Body of pancreas (tissue), 4 donors: ENCODE measurements around the gene WBP2NL. TPM values are rescaled to one million over a fixed set of nuclear protein-coding genes. Genes with fewer than 3 reads are reported as not detected.

Experiments used
- ATAC-seq: fragments of 150-250 bp; one replicate; pipeline ENCODE4 v1.9.1; 2016
- DNase-seq, 4 donors: peaks; one replicate each; pipeline ENCODE4 v3.0.0-alpha.2; 2019
- H3K27ac ChIP-seq, 4 donors: fragments of 200-600 bp; sonication (generic); 1 replicate in 3 of 4; 2 replicates in 1 of 4; pipeline versions ENCODE4 v1.5.1 to v1.6.1; 2016 to 2019; ENCODE audit warnings: mild to moderate bottlenecking in 1 of 4, mixed read lengths in 1 of 4, moderate library complexity in 1 of 4
- H3K27me3 ChIP-seq, 2 donors: fragments of 200-600 bp; sonication (generic); one replicate each; pipeline ENCODE4 v1.6.0; 2016; ENCODE audit warnings: mild to moderate bottlenecking in 1 of 2
- H3K36me3 ChIP-seq, 2 donors: fragments of 200-600 bp; sonication (generic); replicated peaks in 1 of 2; 2 replicates each; pipeline ENCODE4 v1.5.1; 2016; ENCODE audit warnings: low read depth in 2 of 2; ENCODE audit not compliant: insufficient read depth in 1 of 2
- H3K4me1 ChIP-seq: fragments of 200-600 bp; sonication (generic); one replicate; pipeline ENCODE4 v1.6.0; 2016
- H3K4me3 ChIP-seq, 2 donors: fragments of 200-600 bp; sonication (generic); 1 replicate in 1 of 2; 2 replicates in 1 of 2; pipeline ENCODE4 v1.5.1; 2016 to 2019
- H3K9me3 ChIP-seq, 3 donors: fragments of 200-600 bp; sonication (generic); 1 replicate in 2 of 3; 2 replicates in 1 of 3; pipeline ENCODE4 v1.5.1; 2016
- CTCF ChIP-seq, 7 experiments: fragments of 450-650 bp in 4 of 7; fragments of 200-600 bp in 3 of 7; sonication (generic) in 3 of 7; IDR thresholded peaks; one replicate each; pipeline ENCODE4 v1.5.1; 2016 to 2019; ENCODE audit warnings: antibody characterized with exemption in 7 of 7
- POLR2A ChIP-seq, 3 donors: fragments of 450-650 bp; IDR thresholded peaks; one replicate each; pipeline ENCODE4 v1.6.1; 2016; ENCODE audit warnings: antibody characterized with exemption in 3 of 3, mild to moderate bottlenecking in 2 of 3
- WGBS, 2 donors: methylation state at CpG; one replicate each; pipeline ENCODE4 v1.1.5; 2017; 5-methylcytosine and 5-hydroxymethylcytosine counted together
- intact Hi-C: fragments of 100-400 bp; cut with DNase I; formaldehyde crosslinking; loops from one replicate; pipeline ENCODE4 v1.15.1; 2023
- total RNA-seq, 2 donors: library from RNA; depleted of rRNA; stranded (reverse); fragments of >200 nt; gene quantifications; one replicate each; pipeline ENCODE4 v1.1.0, GENCODE V29; 2016

Gene WBP2NL
- total RNA-seq, 2 donors from 2014 or later = 5.2 to 11.2 TPM

GRCh38 chr22:42035256-42035655 is 36.7 kb downstream of the WBP2NL start:
- intact Hi-C loops = no loop called here
- WGBS, 2 donors = 77 to 83% methylated on average over 8 of the region's 8 CpGs
- no peaks in the 10 kb centered on the region for H3K4me1 ChIP-seq
- ATAC-seq = no peak
- H3K9me3 ChIP-seq = peaks cover 0 to 7% (median 0%) of the 10 kb centered on the region in 3 donors
- no peaks in the 10 kb centered on the region for H3K36me3 ChIP-seq
- H3K27me3 ChIP-seq = no peaks in the 10 kb centered on the region
- TF ChIP-seq POLR2A (IDR thresholded peaks at IDR 0.05) (no peak), CTCF (IDR thresholded peaks at IDR 0.05) (no peak)
- no peak for DNase-seq
- no peak overlapping the region for H3K4me3 ChIP-seq
- H3K27ac ChIP-seq = no peak overlapping the region

- H3K27ac ChIP-seq = no peak overlapping the region
- 91% methylated on average over 5 of the region's 5 CpGs for WGBS, 2 donors
- no peak for ATAC-seq
- no peaks in the 10 kb centered on the region for H3K36me3 ChIP-seq
- H3K27me3 ChIP-seq = no peaks in the 10 kb centered on the region
- no peaks in the 10 kb centered on the region for H3K4me1 ChIP-seq
- DNase-seq = no peak
- no peaks in the 10 kb centered on the region for H3K9me3 ChIP-seq
- intact Hi-C loops = no loop called here
- H3K4me3 ChIP-seq = no peak overlapping the region
- TF ChIP-seq POLR2A (IDR thresholded peaks at IDR 0.05) = no peak
- no peak for TF ChIP-seq CTCF (IDR thresholded peaks at IDR 0.05)
Observed at GRCh38 chr22:42039271-42039670, 40.7 kb downstream of the WBP2NL start.

- Histone ChIP-seq H3K9me3 (no peaks in the 10 kb centered on the region), H3K4me3 (no peak overlapping the region), H3K27me3 (no peaks in the 10 kb centered on the region), H3K36me3 (no peaks in the 10 kb centered on the region), H3K4me1 (no peaks in the 10 kb centered on the region), H3K27ac (no peak overlapping the region)
- ATAC-seq (no peak), DNase-seq (no peak)
- no peak for TF ChIP-seq CTCF (IDR thresholded peaks at IDR 0.05)
- no peak for TF ChIP-seq POLR2A (IDR thresholded peaks at IDR 0.05)
- intact Hi-C loops = no loop called here
Observed at GRCh38 chr22:42041784-42042183, 43.2 kb downstream of the WBP2NL start.

GRCh38 chr22:42050641-42051180 is 52.1 kb downstream of the WBP2NL start:
- H3K27ac ChIP-seq = no peak overlapping the region
- no peaks in the 10 kb centered on the region for H3K9me3 ChIP-seq
- TF ChIP-seq POLR2A (IDR thresholded peaks at IDR 0.05) = no peak
- TF ChIP-seq CTCF (IDR thresholded peaks at IDR 0.05) = no peak
- no peaks in the 10 kb centered on the region for H3K36me3 ChIP-seq
- ATAC-seq = no peak
- 58 to 68% methylated on average over 2 of the region's 2 CpGs for WGBS, 2 donors
- no peak for DNase-seq
- intact Hi-C loops = no loop called here
- H3K4me1 ChIP-seq = no peaks in the 10 kb centered on the region
- no peaks in the 10 kb centered on the region for H3K27me3 ChIP-seq
- no peak overlapping the region for H3K4me3 ChIP-seq

DNA sequence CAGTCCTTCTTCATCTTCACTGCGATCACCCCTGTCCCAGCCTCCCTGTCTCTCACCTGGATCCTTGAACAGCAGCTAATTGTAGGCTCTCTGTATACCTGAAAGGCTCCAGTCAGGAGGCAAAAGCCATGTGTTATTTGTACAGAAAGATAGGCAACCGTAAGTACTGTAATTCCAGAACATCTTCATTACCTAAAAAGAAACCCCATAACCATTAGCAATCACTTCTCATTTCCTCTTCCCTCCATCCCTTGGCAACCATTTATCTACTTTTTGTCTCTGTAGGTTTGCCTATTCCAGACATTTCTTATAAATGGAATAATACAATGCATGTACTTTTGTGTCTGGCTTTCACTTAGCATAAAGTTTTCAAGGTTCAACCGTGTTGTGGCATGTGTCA is 54.2 kb downstream of the WBP2NL start:
- no peak for ATAC-seq
- no peak overlapping the region for H3K4me3 ChIP-seq
- H3K36me3 ChIP-seq = no peaks in the 10 kb centered on the region
- H3K9me3 ChIP-seq = no peaks in the 10 kb centered on the region
- TF ChIP-seq POLR2A (IDR thresholded peaks at IDR 0.05) (no peak), CTCF (IDR thresholded peaks at IDR 0.05) (no peak)
- intact Hi-C loops = no loop called here
- no peaks in the 10 kb centered on the region for H3K4me1 ChIP-seq
- H3K27ac ChIP-seq = no peak overlapping the region
- WGBS, 2 donors = 83 to 84% methylated on average over 3 of the region's 3 CpGs
- no peak for DNase-seq
- H3K27me3 ChIP-seq = no peaks in the 10 kb centered on the region
